A549 (cell line): ENCODE results near the gene CACNA1C. TPM values are rescaled to one million over a fixed set of nuclear protein-coding genes. Genes with fewer than 3 reads are reported as not detected.

Experiments used
- ATAC-seq, 2 experiments: fragments of 200-7000 bp in 1 of 2; fragments of >200 bp in 1 of 2; cut with Nextera tagmentation in 1 of 2; cut with Tn5 transposase in 1 of 2; 3 replicates each; pipeline versions ENCODE4 v1.8.0 to v1.9.1; 2018 to 2020; ENCODE audit warnings: mild to moderate bottlenecking in 1 of 2, moderate library complexity in 1 of 2
- CTCF ChIA-PET: fragments of 300-600 bp; sonication (Branson Sonifier 250); formaldehyde crosslinking; extraction: SDS; loops from one replicate; lab custom pipeline; 2021; ENCODE audit warnings: antibody characterized with exemption, inconsistent platforms; lab: Yijun Ruan, JAX
- POLR2A ChIA-PET: fragments of 350-600 bp; formaldehyde crosslinking; extraction: SDS; loops from one replicate; lab custom pipeline; 2021; ENCODE audit warnings: antibody characterized with exemption, inconsistent platforms; lab: Yijun Ruan, JAX
- DNase-seq, 2 experiments: peaks; one replicate each; pipeline versions ENCODE4 v3.0.0 to v3.0.0-alpha.2; 2011 to 2016; ENCODE audit warnings: low read depth in 1 of 2, low spot score in 1 of 2
- FAIRE-seq: peaks from 2 replicates; lab custom pipeline; 2011; peaks lifted over from hg19 to GRCh38; lab: Jason Lieb, UNC
- H3K27ac ChIP-seq, 2 experiments: fragments of >200 bp; sonication (Bioruptor Twin); formaldehyde crosslinking; 3 replicates each; pipeline ENCODE4 v1.5.1; 2016 to 2017
- H3K4me1 ChIP-seq: fragments of >200 bp; sonication (Bioruptor Twin); formaldehyde crosslinking; 3 replicates; pipeline ENCODE4 v1.6.1; 2016
- H3K4me2 ChIP-seq: fragments of >200 bp; sonication (Bioruptor Twin); formaldehyde crosslinking; 3 replicates; pipeline ENCODE4 v1.6.1; 2016
- H3K4me3 ChIP-seq: fragments of >200 bp; sonication (Bioruptor Twin); formaldehyde crosslinking; 3 replicates; pipeline ENCODE4 v1.5.1; 2016
- H3K9me3 ChIP-seq: fragments of >200 bp; sonication (Bioruptor Twin); formaldehyde crosslinking; 3 replicates; pipeline ENCODE4 v1.6.1; 2016
- ATOH8 ChIP-seq: fragments of 250-450 bp; sonication (Bioruptor Pico); IDR thresholded peaks from 2 replicates; pipeline ENCODE4 v1.5.0; 2020; ENCODE audit warnings: low read depth, mild to moderate bottlenecking, moderate library complexity
- CHD2 ChIP-seq: fragments of 150-350 bp; IDR thresholded peaks from 2 replicates; pipeline ENCODE4 v1.6.1; 2014; ENCODE audit warnings: low read length; ENCODE audit not compliant: partially characterized antibody
- CTCF ChIP-seq: fragments of >200 bp; sonication (Bioruptor Twin); formaldehyde crosslinking; IDR thresholded peaks from 3 replicates; pipeline ENCODE4 v1.5.1; 2016
- EHMT2 ChIP-seq: fragments of 200-600 bp; sonication (generic); IDR thresholded peaks from 2 replicates; pipeline ENCODE4 v1.6.1; 2016; ENCODE audit warnings: antibody characterized with exemption, low read depth, mild to moderate bottlenecking, moderate library complexity
- EP300 ChIP-seq, 2 experiments: fragments of >200 bp; sonication (Bioruptor Twin); formaldehyde crosslinking; IDR thresholded peaks; 2 replicates in 1 of 2; 3 replicates in 1 of 2; pipeline ENCODE4 v1.6.1; 2016 to 2017
- HDAC2 ChIP-seq: fragments of 200-600 bp; sonication (generic); IDR thresholded peaks from 2 replicates; pipeline ENCODE4 v1.6.1; 2016
- HEYL ChIP-seq: fragments of 250-450 bp; sonication (Bioruptor Pico); IDR thresholded peaks from 2 replicates; pipeline ENCODE4 v1.8.0; 2021; ENCODE audit warnings: mild to moderate bottlenecking, moderate library complexity
- HOXA7 ChIP-seq: fragments of 250-450 bp; sonication (Bioruptor Pico); IDR thresholded peaks from 2 replicates; pipeline ENCODE4 v1.5.0; 2020; ENCODE audit warnings: mild to moderate bottlenecking, moderate library complexity
- HOXB13 ChIP-seq: fragments of 250-450 bp; sonication (Bioruptor Pico); IDR thresholded peaks from 2 replicates; pipeline ENCODE4 v1.5.0; 2020; ENCODE audit warnings: low read depth, mild to moderate bottlenecking, moderate library complexity
- JUNB ChIP-seq: fragments of >200 bp; sonication (Bioruptor Twin); formaldehyde crosslinking; IDR thresholded peaks from 2 replicates; pipeline ENCODE4 v1.6.1; 2016
- KDM1A ChIP-seq: fragments of 200-600 bp; sonication (generic); IDR thresholded peaks from 2 replicates; pipeline ENCODE4 v1.6.1; 2016; ENCODE audit warnings: low read depth, mild to moderate bottlenecking
- KDM5A ChIP-seq: fragments of 200-600 bp; sonication (generic); IDR thresholded peaks from 2 replicates; pipeline ENCODE4 v1.6.1; 2016; ENCODE audit warnings: antibody characterized with exemption, mild to moderate bottlenecking
- MAFK ChIP-seq: fragments of 450-650 bp; IDR thresholded peaks from 2 replicates; pipeline ENCODE4 v1.6.1; 2014; ENCODE audit not compliant: partially characterized antibody
- MYC ChIP-seq: IDR thresholded peaks from 2 replicates; pipeline ENCODE4 v1.6.1; 2012; ENCODE audit warnings: mild to moderate bottlenecking, inconsistent platforms, low read length, improper control_type of control experiment, borderline replicate concordance
- PHF8 ChIP-seq: fragments of 200-600 bp; sonication (generic); IDR thresholded peaks from 2 replicates; pipeline ENCODE4 v1.6.1; 2016; ENCODE audit warnings: low read depth, mild to moderate bottlenecking, antibody characterized with exemption, moderate library complexity, borderline replicate concordance
- POLR2A ChIP-seq: IDR thresholded peaks from 2 replicates; pipeline ENCODE4 v1.6.1; 2012; ENCODE audit warnings: mild to moderate bottlenecking, low read length
- POLR2AphosphoS2 ChIP-seq: conservative IDR thresholded peaks from 2 replicates; pipeline ENCODE4 v1.6.1; 2012; ENCODE audit warnings: low read length, improper control_type of control experiment, inconsistent platforms
- RARB ChIP-seq: fragments of 250-450 bp; sonication (Bioruptor Pico); IDR thresholded peaks from 2 replicates; pipeline ENCODE4 v1.8.0; 2021; ENCODE audit warnings: mild to moderate bottlenecking, moderate library complexity
- RCOR1 ChIP-seq: fragments of 150-350 bp; IDR thresholded peaks from 2 replicates; pipeline ENCODE4 v1.6.1; 2014; ENCODE audit warnings: antibody characterized with exemption, low read length, low read depth
- TFCP2L1 ChIP-seq: fragments of 250-450 bp; sonication (Bioruptor Pico); IDR thresholded peaks from 2 replicates; pipeline ENCODE4 v1.5.0; 2021; ENCODE audit warnings: mild to moderate bottlenecking
- TP53 ChIP-seq: fragments of 250-450 bp; sonication (Bioruptor Pico); IDR thresholded peaks from 2 replicates; pipeline ENCODE4 v1.5.0; 2021; ENCODE audit warnings: mild to moderate bottlenecking, moderate library complexity
- ZFP36 ChIP-seq: fragments of 450-650 bp; IDR thresholded peaks from 2 replicates; pipeline ENCODE4 v1.6.1; 2014; ENCODE audit warnings: borderline replicate concordance; ENCODE audit not compliant: partially characterized antibody
- ZNF302 ChIP-seq: fragments of 250-450 bp; sonication (Bioruptor Pico); IDR thresholded peaks from 2 replicates; pipeline ENCODE4 v1.9.0; 2021; ENCODE audit warnings: inconsistent platforms, mild to moderate bottlenecking, moderate library complexity
- ZSCAN20 ChIP-seq: fragments of 250-450 bp; sonication (Bioruptor Pico); IDR thresholded peaks from 2 replicates; pipeline ENCODE4 v1.8.0; 2022; ENCODE audit warnings: mild to moderate bottlenecking, moderate library complexity
- WGBS: methylation state at CpG from one replicate; pipeline ENCODE4 v1.1.6; 2017; ENCODE audit errors: missing lambda C conversion rate; 5-methylcytosine and 5-hydroxymethylcytosine counted together
- polyA plus RNA-seq, 4 experiments: library from polyadenylated mRNA; depleted of rRNA in 3 of 4; stranded (reverse); fragments of >200 nt; fragmentation: RNase III in 1 of 4; extraction: RNeasy Plus Mini Kit Qiagen cat#74134 plus additional on column Dnase treatment in 1 of 4; gene quantifications; 2 replicates in 3 of 4; 3 replicates in 1 of 4; pipeline ENCODE4 v1.2.3, GENCODE V29; 2011 to 2017
- TF ChIP-seq, protein P1 (sequence below): IDR thresholded peaks from 2 replicates; pipeline ENCODE4 v1.6.1; 2012; ENCODE audit warnings: low read depth, borderline replicate concordance

Gene CACNA1C
- polyA plus RNA-seq, 2 of the 4 experiments (the other 2 are of a cell fraction): not detected

DNA sequence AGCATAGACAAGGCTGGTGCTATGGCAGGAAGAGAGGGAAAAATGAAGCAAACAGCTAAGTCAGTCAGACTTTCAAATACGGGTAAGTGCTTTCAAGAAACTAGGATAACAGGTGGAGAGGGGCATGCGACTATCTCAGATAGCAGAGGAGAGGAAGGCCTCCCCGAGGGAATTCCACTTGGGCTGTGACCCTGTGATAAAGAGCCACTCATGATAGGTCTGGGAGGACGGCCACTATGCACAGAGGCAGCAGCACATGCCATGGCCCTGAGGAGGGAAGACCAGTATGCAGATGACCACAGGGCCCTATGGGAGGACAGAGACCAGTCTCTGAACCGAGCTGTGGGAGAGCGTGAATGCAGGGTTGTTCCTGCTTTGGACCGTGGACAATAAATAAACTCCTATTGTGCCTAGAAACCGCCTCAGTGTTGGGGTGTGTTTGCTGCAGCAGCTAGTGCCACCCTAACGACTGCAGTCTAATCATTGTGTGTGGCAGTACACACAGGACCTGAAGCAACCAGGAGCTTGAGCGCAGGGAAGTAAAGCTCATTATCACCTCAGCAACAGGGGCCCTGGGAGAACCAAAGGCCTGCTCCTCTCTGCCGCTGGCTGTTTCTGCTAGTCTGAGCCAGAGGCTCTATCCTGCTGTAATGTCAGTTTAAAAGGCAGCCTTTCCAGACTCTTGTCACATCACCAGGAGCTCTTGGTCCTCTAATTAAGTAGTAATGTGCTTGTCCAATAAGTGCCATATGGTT is 119.1 kb downstream of the CACNA1C start:
- no peak for TF ChIP-seq EP300 (IDR thresholded peaks at IDR 0.05)
- peaks cover 9% of the 10 kb centered on the region; the same call in 2 of the 3 replicates for H3K9me3 ChIP-seq
- DNase-seq (no peak), ATAC-seq (no peak), FAIRE-seq (no peak)
- H3K4me1 ChIP-seq: no peaks in the 10 kb centered on the region
- POLR2A ChIA-PET: no interaction called here
- CTCF ChIA-PET: no interaction called here
- H3K4me2 ChIP-seq: no peak overlapping the region
- WGBS: 38% methylated on average over 11 of the region's 11 CpGs
- no peak overlapping the region for H3K4me3 ChIP-seq
- no peak overlapping the region for H3K27ac ChIP-seq

- H3K9me3 ChIP-seq: 0 out of 3 replicates have a peak, but pooled peaks cover 3% of the 10 kb centered on the region
- no peak overlapping the region for H3K4me3 ChIP-seq
- POLR2A ChIA-PET: no interaction called here
- ATAC-seq (no peak), DNase-seq (no peak), FAIRE-seq (no peak)
- CTCF ChIA-PET: no interaction called here
- TF ChIP-seq, protein P1, sequence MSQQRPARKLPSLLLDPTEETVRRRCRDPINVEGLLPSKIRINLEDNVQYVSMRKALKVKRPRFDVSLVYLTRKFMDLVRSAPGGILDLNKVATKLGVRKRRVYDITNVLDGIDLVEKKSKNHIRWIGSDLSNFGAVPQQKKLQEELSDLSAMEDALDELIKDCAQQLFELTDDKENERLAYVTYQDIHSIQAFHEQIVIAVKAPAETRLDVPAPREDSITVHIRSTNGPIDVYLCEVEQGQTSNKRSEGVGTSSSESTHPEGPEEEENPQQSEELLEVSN: no peak
- no peak for TF ChIP-seq ZSCAN20 (CRISPR knock-in tag)
- TF ChIP-seq JUNB: no peak
- no peak for TF ChIP-seq MYC
- no peak for TF ChIP-seq RCOR1
- no peak for TF ChIP-seq HEYL
- no peak for TF ChIP-seq EHMT2
- TF ChIP-seq ZNF302 (CRISPR knock-in tag): no peak
- no peak for TF ChIP-seq POLR2AphosphoS2
- no peak for TF ChIP-seq RARB
- no peak for TF ChIP-seq POLR2A
- no peak for TF ChIP-seq HOXB13 (CRISPR knock-in tag)
- TF ChIP-seq PHF8: no peak
- no peak for TF ChIP-seq TP53 (CRISPR knock-in tag)
- TF ChIP-seq HDAC2: no peak
- TF ChIP-seq EP300 (IDR thresholded peaks at IDR 0.05): no peak
- TF ChIP-seq ZFP36: no peak
- no peaks in the 10 kb centered on the region for H3K4me1 ChIP-seq
- WGBS: 19% methylated on average over 12 of the region's 12 CpGs
- no peak overlapping the region for H3K4me2 ChIP-seq
- no peak overlapping the region for H3K27ac ChIP-seq
Observed at GRCh38 chr12:2172491-2173214, 119.9 kb downstream of the CACNA1C start.

DNA sequence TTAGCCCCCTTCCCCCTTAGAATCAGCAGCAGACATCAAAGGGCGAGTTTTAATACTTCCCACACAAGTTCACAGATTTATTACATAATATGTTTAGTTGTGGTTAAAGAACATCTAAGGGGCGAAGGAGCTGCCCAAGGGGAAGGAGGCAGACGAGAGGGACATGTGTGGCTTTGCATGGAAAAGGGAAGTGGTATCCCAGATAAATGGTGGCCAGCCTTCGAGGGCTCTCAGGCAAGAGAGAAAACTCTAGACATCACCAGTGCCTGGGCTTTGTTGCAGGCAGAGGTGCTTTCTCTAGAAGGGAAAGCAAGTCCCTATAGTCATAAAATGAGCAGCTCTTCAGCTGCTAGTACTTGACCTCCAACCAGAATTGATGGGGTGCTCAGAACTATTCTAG is 121.2 kb downstream of the CACNA1C start:
- CTCF ChIA-PET: no interaction called here
- under 1% methylated on average over 4 of the region's 4 CpGs for WGBS
- TF ChIP-seq EHMT2: no peak
- no peak for TF ChIP-seq HEYL
- no peak for TF ChIP-seq MAFK
- no peak for TF ChIP-seq TFCP2L1 (CRISPR knock-in tag)
- no peak for TF ChIP-seq ATOH8
- no peak for TF ChIP-seq TP53 (CRISPR knock-in tag)
- TF ChIP-seq KDM1A: no peak
- TF ChIP-seq HDAC2: no peak
- TF ChIP-seq CHD2: no peak
- TF ChIP-seq KDM5A: no peak
- no peak for TF ChIP-seq RCOR1
- no peak for TF ChIP-seq HOXA7 (CRISPR knock-in tag)
- no peak for TF ChIP-seq CTCF

More for the DNA sequence above, 121.2 kb downstream of the CACNA1C start:
- POLR2A ChIA-PET: no interaction called here
- DNase-seq (no peak), FAIRE-seq (no peak), ATAC-seq (no peak)
- H3K9me3 ChIP-seq: no peaks in the 10 kb centered on the region
- H3K27ac ChIP-seq: no peak overlapping the region
- H3K4me3 ChIP-seq: no peak overlapping the region
- H3K4me1 ChIP-seq: no peaks in the 10 kb centered on the region
- no peak overlapping the region for H3K4me2 ChIP-seq
